Measurements from ENCODE around the gene ADGRG6. TPM values are rescaled to one million over a fixed set of nuclear protein-coding genes. Genes with fewer than 3 reads are reported as not detected.

Gene ADGRG6
- total and polyA plus RNA-seq, 4 donors, result 18.7 to 110 (median 45.7) TPM

- no peak for TF ChIP-seq MAX (IDR thresholded peaks at IDR 0.05)
- peak; percentile 68 for TF ChIP-seq TAF1 (conservative IDR thresholded peaks at IDR 0.05)
- no peak for TF ChIP-seq HNF4G (IDR thresholded peaks at IDR 0.05)
Measured at GRCh38 chr6:142302421-142303175, 791 bp downstream of the ADGRG6 start (continued).

GRCh38 chr6:142303176-142303533, 1.3 kb downstream of the ADGRG6 start:
- H3K4me1 ChIP-seq (ENCODE audit: control insufficient read depth in 4 of 4, insufficient read depth in 4 of 4, low read length in 3 of 4), result peaks cover 3 to 34% (median 24%) of the 10 kb centered on the region in 4 donors
- H3K36me3 ChIP-seq (ENCODE audit: control insufficient read depth in 4 of 4, insufficient read depth in 3 of 4, low read depth in 1 of 4, low read length in 3 of 4), result peaks cover 0 to 1% (median 0%) of the 10 kb centered on the region in 4 donors
- no peak for DNase-seq (ENCODE audit: low spot score)
- WGBS, result 45% methylated on average over 2 of the region's 2 CpGs
- H3K27me3 ChIP-seq (ENCODE audit: control insufficient read depth in 4 of 4, insufficient read depth in 4 of 4, low read length in 3 of 4), result no peaks in the 10 kb centered on the region
- H3K4me3 ChIP-seq (ENCODE audit: low read depth in 1 of 3, low read length in 3 of 3), result peak overlapping the region; percentile 78 to 93 (median 93)
- H3K9me3 ChIP-seq (ENCODE audit: control insufficient read depth in 4 of 4, low read length in 3 of 4), result no peaks in the 10 kb centered on the region
- H3K9ac ChIP-seq (ENCODE audit: low read depth in 1 of 2, low read length in 2 of 2), result peak overlapping the region; percentile 92 to 95
- H3K27ac ChIP-seq (ENCODE audit: low read depth in 1 of 2, low read length in 2 of 2), result peak overlapping the region; percentile 96 to 98
- TF ChIP-seq SP1 (IDR thresholded peaks at IDR 0.05), result no peak
- TF ChIP-seq RAD21 (IDR thresholded peaks at IDR 0.05), result peak in 1 of 2 donors; percentile 31
- no peak for TF ChIP-seq HNF4G (IDR thresholded peaks at IDR 0.05)

- 38% methylated on average over 2 of the region's 2 CpGs for WGBS
- DNase-seq (ENCODE audit: low spot score), result no peak
- no peak overlapping the region for H3K27ac ChIP-seq (ENCODE audit: low read depth in 1 of 2, low read length in 2 of 2)
- no peaks in the 10 kb centered on the region for H3K9me3 ChIP-seq (ENCODE audit: control insufficient read depth in 4 of 4, low read length in 3 of 4)
- H3K27me3 ChIP-seq (ENCODE audit: control insufficient read depth in 4 of 4, insufficient read depth in 4 of 4, low read length in 3 of 4), result no peaks in the 10 kb centered on the region
- peak overlapping the region; percentile 92 to 95 for H3K9ac ChIP-seq (ENCODE audit: low read depth in 1 of 2, low read length in 2 of 2)
- TF ChIP-seq HNF4G (IDR thresholded peaks at IDR 0.05), result no peak
- TF ChIP-seq SP1 (IDR thresholded peaks at IDR 0.05), result no peak
- TF ChIP-seq ZBTB33 (IDR thresholded peaks at IDR 0.05), result no peak
- no peak for TF ChIP-seq NR2F2 (IDR thresholded peaks at IDR 0.05)
- no peak for TF ChIP-seq MAX (IDR thresholded peaks at IDR 0.05)
- no peak for TF ChIP-seq FOXA2 (IDR thresholded peaks at IDR 0.05)
- TF ChIP-seq YY1 (IDR thresholded peaks at IDR 0.05), result no peak
- TF ChIP-seq EGR1 (IDR thresholded peaks at IDR 0.05; ENCODE audit: low read depth in 2 of 2), result no peak
- TF ChIP-seq GABPA (IDR thresholded peaks at IDR 0.05 in 1 of 2, conservative IDR thresholded peaks at IDR 0.05 in 1 of 2), result no peak
- TF ChIP-seq JUND (IDR thresholded peaks at IDR 0.05), result no peak
- no peak for TF ChIP-seq TAF1 (conservative IDR thresholded peaks at IDR 0.05)
- no peak for TF ChIP-seq HNF4A (conservative IDR thresholded peaks at IDR 0.05)
- no peak for TF ChIP-seq ATF3 (IDR thresholded peaks at IDR 0.05)
- no peak for TF ChIP-seq REST (IDR thresholded peaks at IDR 0.05)
- no peak for TF ChIP-seq RXRA (IDR thresholded peaks at IDR 0.05)
- TF ChIP-seq CTCF (IDR thresholded peaks at IDR 0.05; ENCODE audit: low read depth, low read length, missing input control), result no peak
- TF ChIP-seq FOXA1 (IDR thresholded peaks at IDR 0.05), result no peak
- no peak for TF ChIP-seq RAD21 (IDR thresholded peaks at IDR 0.05)
- H3K4me3 ChIP-seq (ENCODE audit: low read depth in 1 of 3, low read length in 3 of 3), result peak overlapping the region; percentile 34 to 93 (median 93)
- peaks cover 3 to 34% (median 28%) of the 10 kb centered on the region in 4 donors for H3K4me1 ChIP-seq (ENCODE audit: control insufficient read depth in 4 of 4, insufficient read depth in 4 of 4, low read length in 3 of 4)
- H3K36me3 ChIP-seq (ENCODE audit: control insufficient read depth in 4 of 4, insufficient read depth in 3 of 4, low read depth in 1 of 4, low read length in 3 of 4), result peaks cover 0 to 1% (median 0%) of the 10 kb centered on the region in 4 donors
Measured at GRCh38 chr6:142304241-142304640, 2.4 kb downstream of the ADGRG6 start.

Measured in liver (tissue), 9 donors.